ENCODE measurements around the gene NFATC4. TPM values are rescaled to one million over a fixed set of nuclear protein-coding genes. Genes with fewer than 3 reads are reported as not detected.

Gene NFATC4
- total RNA-seq, 1 donor from 2014 or later = 42.4 TPM

DNA sequence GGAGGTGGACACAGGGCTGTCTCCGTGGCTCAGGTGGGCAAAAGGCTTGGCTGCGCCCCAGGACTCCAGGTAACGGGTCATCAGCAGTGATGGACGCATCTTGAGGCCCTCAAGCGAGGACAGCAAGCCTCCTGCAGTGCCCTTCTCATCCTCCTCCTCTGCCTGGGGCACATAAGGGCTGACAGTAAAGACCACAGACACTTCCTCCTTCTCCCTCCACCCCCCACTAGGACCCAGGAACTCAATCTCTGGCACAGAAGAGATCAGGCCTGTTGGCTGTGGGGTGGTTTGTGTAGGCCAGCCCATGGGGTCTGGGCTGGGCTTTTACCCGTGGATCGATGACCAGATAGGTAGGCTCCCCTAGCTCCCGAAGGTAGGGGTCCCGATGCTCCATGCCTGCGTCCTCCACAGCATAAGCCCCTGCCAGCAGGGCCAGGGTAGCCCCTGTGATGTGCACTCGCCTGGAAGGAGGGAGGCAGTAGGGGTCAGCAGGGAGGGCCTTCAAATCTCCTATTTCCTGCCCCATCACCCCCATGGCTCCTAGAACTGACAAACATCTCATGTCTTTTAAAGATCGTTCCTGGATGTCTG lies 38.8 kb upstream of the NFATC4 start:
- TF ChIP-seq, protein P1, sequence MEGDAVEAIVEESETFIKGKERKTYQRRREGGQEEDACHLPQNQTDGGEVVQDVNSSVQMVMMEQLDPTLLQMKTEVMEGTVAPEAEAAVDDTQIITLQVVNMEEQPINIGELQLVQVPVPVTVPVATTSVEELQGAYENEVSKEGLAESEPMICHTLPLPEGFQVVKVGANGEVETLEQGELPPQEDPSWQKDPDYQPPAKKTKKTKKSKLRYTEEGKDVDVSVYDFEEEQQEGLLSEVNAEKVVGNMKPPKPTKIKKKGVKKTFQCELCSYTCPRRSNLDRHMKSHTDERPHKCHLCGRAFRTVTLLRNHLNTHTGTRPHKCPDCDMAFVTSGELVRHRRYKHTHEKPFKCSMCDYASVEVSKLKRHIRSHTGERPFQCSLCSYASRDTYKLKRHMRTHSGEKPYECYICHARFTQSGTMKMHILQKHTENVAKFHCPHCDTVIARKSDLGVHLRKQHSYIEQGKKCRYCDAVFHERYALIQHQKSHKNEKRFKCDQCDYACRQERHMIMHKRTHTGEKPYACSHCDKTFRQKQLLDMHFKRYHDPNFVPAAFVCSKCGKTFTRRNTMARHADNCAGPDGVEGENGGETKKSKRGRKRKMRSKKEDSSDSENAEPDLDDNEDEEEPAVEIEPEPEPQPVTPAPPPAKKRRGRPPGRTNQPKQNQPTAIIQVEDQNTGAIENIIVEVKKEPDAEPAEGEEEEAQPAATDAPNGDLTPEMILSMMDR (IDR thresholded peaks at IDR 0.05; ENCODE audit: unreplicated experiment) = no peak
- peaks cover 33% of the 10 kb centered on the region for H3K4me1 Mint-ChIP-seq (ENCODE audit: unreplicated experiment)
- H3K4me3 Mint-ChIP-seq (ENCODE audit: unreplicated experiment) = no peak overlapping the region
- H3K27me3 Mint-ChIP-seq (ENCODE audit: unreplicated experiment) = peaks cover 15% of the 10 kb centered on the region
- peaks cover 31% of the 10 kb centered on the region for H3K36me3 Mint-ChIP-seq (ENCODE audit: low read depth, unreplicated experiment)
- H3K9me3 Mint-ChIP-seq (ENCODE audit: unreplicated experiment) = no peaks in the 10 kb centered on the region
- no peak for DNase-seq (ENCODE audit: low spot score)
- H3K27ac Mint-ChIP-seq (ENCODE audit: unreplicated experiment) = no peak overlapping the region

DNA sequence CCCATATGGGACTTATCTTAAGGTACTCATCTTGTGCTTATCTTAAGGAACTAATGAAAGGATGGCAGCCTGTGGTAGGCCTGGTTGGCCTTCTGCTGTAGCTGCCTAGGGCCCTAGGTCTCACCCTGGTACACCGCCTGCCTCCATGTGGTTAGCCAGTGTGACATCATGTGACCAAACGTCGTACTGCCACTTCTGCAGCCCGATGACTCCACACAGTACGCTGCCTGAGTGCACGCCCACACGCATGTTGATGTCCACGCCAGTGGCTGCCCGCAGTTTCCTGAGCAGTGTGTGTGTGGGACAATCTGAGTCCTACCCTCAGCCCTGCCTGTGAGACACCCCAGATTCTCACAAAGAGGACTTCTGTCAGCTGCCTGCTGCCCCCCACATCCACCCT lies 38.2 kb upstream of the NFATC4 start:
- Mint-ChIP-seq H3K4me3 (ENCODE audit: unreplicated experiment) (no peak overlapping the region), H3K9me3 (ENCODE audit: unreplicated experiment) (no peaks in the 10 kb centered on the region), H3K4me1 (ENCODE audit: unreplicated experiment) (peaks cover 33% of the 10 kb centered on the region), H3K27ac (ENCODE audit: unreplicated experiment) (no peak overlapping the region), H3K36me3 (ENCODE audit: low read depth, unreplicated experiment) (peaks cover 28% of the 10 kb centered on the region), H3K27me3 (ENCODE audit: unreplicated experiment) (peaks cover 18% of the 10 kb centered on the region)
- no peak for DNase-seq (ENCODE audit: low spot score)
- TF ChIP-seq, protein P1 (IDR thresholded peaks at IDR 0.05; ENCODE audit: unreplicated experiment) = no peak

DNA sequence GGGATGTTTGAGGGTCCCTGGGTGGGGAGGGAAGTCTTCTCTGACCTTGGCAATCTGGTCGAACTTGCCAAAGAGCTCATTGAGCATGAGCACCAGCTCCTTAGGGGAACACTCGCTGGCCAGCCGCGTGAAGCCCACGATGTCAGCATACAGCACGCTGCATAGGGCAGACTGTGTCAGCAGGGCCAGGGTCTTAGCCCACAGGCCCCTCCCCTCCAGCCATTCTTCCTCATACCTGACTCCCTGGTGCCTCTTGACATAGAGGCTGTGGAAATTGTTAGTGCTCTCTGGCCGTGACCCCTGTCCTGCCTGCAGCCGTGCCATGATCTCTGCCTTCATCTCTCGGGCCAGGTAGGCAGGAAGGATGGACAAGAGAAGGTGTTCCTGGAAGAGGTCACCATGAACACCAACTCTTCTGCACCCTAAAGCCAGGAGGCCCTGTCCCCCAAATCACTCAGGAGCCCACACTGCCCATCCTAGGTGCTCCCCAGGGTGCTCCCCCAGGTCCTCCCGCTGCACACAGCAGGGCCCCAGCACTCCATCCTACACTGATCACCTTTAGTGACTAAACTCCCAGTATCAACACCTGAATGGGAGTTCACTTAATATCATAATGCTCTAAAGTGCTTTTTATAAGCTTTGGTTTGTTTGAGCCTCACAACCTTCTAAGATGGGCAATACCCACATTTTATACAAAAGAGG lies 36.9 kb upstream of the NFATC4 start:
- H3K9me3 Mint-ChIP-seq (ENCODE audit: unreplicated experiment) = no peaks in the 10 kb centered on the region
- H3K27me3 Mint-ChIP-seq (ENCODE audit: unreplicated experiment) = peaks cover 22% of the 10 kb centered on the region
- no peak overlapping the region for H3K4me3 Mint-ChIP-seq (ENCODE audit: unreplicated experiment)
- no peak overlapping the region for H3K27ac Mint-ChIP-seq (ENCODE audit: unreplicated experiment)
- H3K36me3 Mint-ChIP-seq (ENCODE audit: low read depth, unreplicated experiment) = peaks cover 23% of the 10 kb centered on the region
- TF ChIP-seq, protein P1 (IDR thresholded peaks at IDR 0.05; ENCODE audit: unreplicated experiment) = no peak
- H3K4me1 Mint-ChIP-seq (ENCODE audit: unreplicated experiment) = peaks cover 45% of the 10 kb centered on the region
- no peak for DNase-seq (ENCODE audit: low spot score)

DNA sequence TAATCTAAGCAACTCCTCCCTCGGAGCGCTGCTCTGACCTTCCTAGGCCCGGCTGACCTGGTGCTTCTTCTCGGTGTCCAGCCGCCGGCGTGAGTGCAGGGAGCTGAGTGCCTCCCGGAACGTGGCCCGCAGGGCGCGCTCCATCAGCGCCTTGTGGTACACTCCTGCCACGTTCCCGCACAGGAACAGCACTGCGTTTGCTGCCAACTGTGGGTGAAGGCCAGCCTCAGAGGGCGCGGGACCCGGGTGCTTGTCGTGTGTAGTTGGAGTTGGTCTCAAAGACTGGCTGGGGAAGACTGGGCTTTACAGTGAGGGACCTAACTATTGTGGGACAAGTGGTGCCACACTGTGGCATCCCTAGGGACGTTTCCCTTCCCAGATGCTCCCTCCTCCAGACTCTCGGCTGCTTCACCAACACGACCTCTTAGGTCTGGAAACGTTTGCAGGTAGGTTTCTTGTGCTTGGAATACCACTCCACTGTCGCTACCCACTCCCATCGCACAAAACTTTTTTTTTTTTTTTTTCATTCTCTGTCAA lies 36.2 kb upstream of the NFATC4 start:
- no peak for DNase-seq (ENCODE audit: low spot score)
- H3K27me3 Mint-ChIP-seq (ENCODE audit: unreplicated experiment) = peaks cover 27% of the 10 kb centered on the region
- no peaks in the 10 kb centered on the region for H3K9me3 Mint-ChIP-seq (ENCODE audit: unreplicated experiment)
- H3K36me3 Mint-ChIP-seq (ENCODE audit: low read depth, unreplicated experiment) = peaks cover 20% of the 10 kb centered on the region
- H3K27ac Mint-ChIP-seq (ENCODE audit: unreplicated experiment) = no peak overlapping the region
- TF ChIP-seq, protein P1 (IDR thresholded peaks at IDR 0.05; ENCODE audit: unreplicated experiment) = no peak
- peak overlapping the region; percentile 68 for H3K4me3 Mint-ChIP-seq (ENCODE audit: unreplicated experiment)
- peaks cover 46% of the 10 kb centered on the region for H3K4me1 Mint-ChIP-seq (ENCODE audit: unreplicated experiment)
